ENCODE data around the gene STC2. TPM values are rescaled to one million over a fixed set of nuclear protein-coding genes. Genes with fewer than 3 reads are reported as not detected.

The STC2 gene
- total RNA-seq, 3 donors from 2014 or later (not counting 1 experiment from before 2014, with no cell fraction given) = not detected

- Mint-ChIP-seq H3K36me3 (no peaks in the 10 kb centered on the region), H3K4me3 (no peak overlapping the region), H3K4me1 (peaks cover 2 to 4% of the 10 kb centered on the region in 2 donors), H3K9me3 (no peaks in the 10 kb centered on the region), H3K27ac (no peak overlapping the region), H3K27me3 (ENCODE audit: low read depth in 2 of 2) (peaks cover 26 to 47% of the 10 kb centered on the region in 2 donors)
- Histone ChIP-seq H3K27ac (ENCODE audit: low read length) (no peak overlapping the region), H3K36me3 (ENCODE audit: control insufficient read depth, insufficient read depth, low read length) (no peaks in the 10 kb centered on the region), H3K4me3 (ENCODE audit: low read length) (no peak overlapping the region), H3K27me3 (ENCODE audit: control insufficient read depth, insufficient read depth, low read length) (no peaks in the 10 kb centered on the region), H3K9me3 (ENCODE audit: control insufficient read depth, insufficient read depth, low read length) (no peaks in the 10 kb centered on the region), H3K4me1 (ENCODE audit: control insufficient read depth, insufficient read depth, low read length) (no peaks in the 10 kb centered on the region)
- DNase-seq (no peak), ATAC-seq (no peak)
- TF ChIP-seq CTCF (IDR thresholded peaks at IDR 0.05) = no peak
- 84% methylated on average over 5 of the region's 5 CpGs for WGBS (ENCODE audit: insufficient coverage)
- intact Hi-C loops (cut with micrococcal nuclease) = no loop called here
These were observed 8.6 kb downstream of the STC2 start for GRCh38 chr5:173319646-173320045.

- Histone ChIP-seq H3K4me1 (ENCODE audit: control insufficient read depth, insufficient read depth, low read length) (no peaks in the 10 kb centered on the region), H3K27ac (ENCODE audit: low read length) (no peak overlapping the region), H3K36me3 (ENCODE audit: control insufficient read depth, insufficient read depth, low read length) (no peaks in the 10 kb centered on the region), H3K27me3 (ENCODE audit: control insufficient read depth, insufficient read depth, low read length) (no peaks in the 10 kb centered on the region), H3K9me3 (ENCODE audit: control insufficient read depth, insufficient read depth, low read length) (no peaks in the 10 kb centered on the region), H3K4me3 (ENCODE audit: low read length) (no peak overlapping the region)
- no peak overlapping the region for H3K27ac Mint-ChIP-seq
- 78% methylated on average over 7 of the region's 7 CpGs for WGBS (ENCODE audit: insufficient coverage)
- peaks cover 20 to 47% of the 10 kb centered on the region in 2 donors for H3K27me3 Mint-ChIP-seq (ENCODE audit: low read depth in 2 of 2)
- peaks cover 0 to 3% of the 10 kb centered on the region in 2 donors for H3K4me1 Mint-ChIP-seq
- no peak for TF ChIP-seq CTCF (IDR thresholded peaks at IDR 0.05)
- no peaks in the 10 kb centered on the region for H3K9me3 Mint-ChIP-seq
- no peak overlapping the region for H3K4me3 Mint-ChIP-seq
- no peak for ATAC-seq
- no peaks in the 10 kb centered on the region for H3K36me3 Mint-ChIP-seq
- no peak for DNase-seq
- intact Hi-C loops (cut with micrococcal nuclease) = no loop called here
These were observed 9.2 kb downstream of the STC2 start for GRCh38 chr5:173318881-173319620.

- Histone ChIP-seq H3K27ac (ENCODE audit: low read length) (no peak overlapping the region), H3K27me3 (ENCODE audit: control insufficient read depth, insufficient read depth, low read length) (no peaks in the 10 kb centered on the region), H3K4me3 (ENCODE audit: low read length) (no peak overlapping the region), H3K36me3 (ENCODE audit: control insufficient read depth, insufficient read depth, low read length) (no peaks in the 10 kb centered on the region), H3K9me3 (ENCODE audit: control insufficient read depth, insufficient read depth, low read length) (no peaks in the 10 kb centered on the region), H3K4me1 (ENCODE audit: control insufficient read depth, insufficient read depth, low read length) (no peaks in the 10 kb centered on the region)
- Mint-ChIP-seq H3K27ac (no peak overlapping the region), H3K9me3 (no peaks in the 10 kb centered on the region), H3K36me3 (no peaks in the 10 kb centered on the region), H3K4me1 (no peaks in the 10 kb centered on the region), H3K4me3 (no peak overlapping the region), H3K27me3 (ENCODE audit: low read depth in 2 of 2) (peaks cover 15 to 41% of the 10 kb centered on the region in 2 donors)
- DNase-seq = no peak
- WGBS (ENCODE audit: insufficient coverage) = 80% methylated on average over 2 of the region's 2 CpGs
- no peak for TF ChIP-seq CTCF (IDR thresholded peaks at IDR 0.05)
- intact Hi-C loops (cut with micrococcal nuclease) = no loop called here
- no peak for ATAC-seq
These were observed 9.9 kb downstream of the STC2 start for GRCh38 chr5:173318330-173318729.

GRCh38 chr5:173317852-173318251 lies 10.4 kb downstream of the STC2 start:
- Histone ChIP-seq H3K27ac (ENCODE audit: low read length) (no peak overlapping the region), H3K9me3 (ENCODE audit: control insufficient read depth, insufficient read depth, low read length) (no peaks in the 10 kb centered on the region), H3K4me1 (ENCODE audit: control insufficient read depth, insufficient read depth, low read length) (no peaks in the 10 kb centered on the region), H3K27me3 (ENCODE audit: control insufficient read depth, insufficient read depth, low read length) (no peaks in the 10 kb centered on the region), H3K36me3 (ENCODE audit: control insufficient read depth, insufficient read depth, low read length) (no peaks in the 10 kb centered on the region), H3K4me3 (ENCODE audit: low read length) (no peak overlapping the region)
- no peak for ATAC-seq
- H3K27me3 Mint-ChIP-seq (ENCODE audit: low read depth in 2 of 2) = peaks cover 15 to 37% of the 10 kb centered on the region in 2 donors
- no peaks in the 10 kb centered on the region for H3K9me3 Mint-ChIP-seq
- no peaks in the 10 kb centered on the region for H3K36me3 Mint-ChIP-seq
- H3K27ac Mint-ChIP-seq = no peak overlapping the region
- intact Hi-C loops (cut with micrococcal nuclease) = no loop called here
- H3K4me3 Mint-ChIP-seq = no peak overlapping the region
- no peaks in the 10 kb centered on the region for H3K4me1 Mint-ChIP-seq
- TF ChIP-seq CTCF (IDR thresholded peaks at IDR 0.05) = no peak
- no peak for DNase-seq
- 88% methylated on average over 17 of the region's 18 CpGs for WGBS (ENCODE audit: insufficient coverage)
